PC-3 (cell line): ENCODE measurements around the gene SMIM22. TPM values are rescaled to one million over a fixed set of nuclear protein-coding genes. Genes with fewer than 3 reads are reported as not detected.
A peak's percentile ranks its signal among the peaks of the same experiment; 100 is the strongest.

Experiments
- ATAC-seq: fragments of 200-7000 bp; cut with Tn5 transposase; 2 replicates; pipeline ENCODE4 v1.9.1; 2020; ENCODE audit warnings: mild to moderate bottlenecking, moderate library complexity
- BruUV-seq: library from RNA; stranded (reverse); fragments of 400-500 nt; replicated peaks from 2 replicates; lab custom pipeline; 2021; lab: Mats Ljungman, UMichigan
- CTCF ChIA-PET: fragments of 300-600 bp; sonication (Branson Sonifier 250); formaldehyde crosslinking; loops from one replicate; lab custom pipeline; 2022; ENCODE audit warnings: antibody characterized with exemption; lab: Charles Lee
- POLR2A ChIA-PET: fragments of 300-600 bp; sonication (Branson Sonifier 250); formaldehyde crosslinking; loops from one replicate; lab custom pipeline; 2022; ENCODE audit warnings: antibody characterized with exemption; ENCODE audit not compliant: unreplicated experiment; lab: Charles Lee
- DNase-seq: peaks from one replicate; pipeline ENCODE4 v3.0.0-alpha.2; 2015
- H2AFZ ChIP-seq: fragments of 300-600 bp; sonication (generic); 2 replicates; pipeline ENCODE4 v1.6.0; 2016; ENCODE audit warnings: antibody characterized with exemption, low read length
- H3F3A ChIP-seq: fragments of 300-600 bp; sonication (generic); one replicate; pipeline ENCODE4 v1.6.0; 2017; ENCODE audit warnings: antibody characterized with exemption, low read length, control low read depth, mild to moderate bottlenecking; ENCODE audit not compliant: unreplicated experiment
- H3K27ac ChIP-seq: fragments of 300-600 bp; sonication (generic); 2 replicates; pipeline ENCODE4 v1.5.1; 2016; ENCODE audit warnings: mild to moderate bottlenecking, low read length
- H3K27me3 ChIP-seq: fragments of 300-600 bp; sonication (generic); 2 replicates; pipeline ENCODE4 v1.6.1; 2016; ENCODE audit warnings: low read length, mixed read lengths
- H3K36me3 ChIP-seq: fragments of 300-600 bp; sonication (generic); 2 replicates; pipeline ENCODE4 v1.6.1; 2016; ENCODE audit warnings: low read depth, mixed run types, low read length, mixed read lengths
- H3K4me1 ChIP-seq: fragments of 300-600 bp; sonication (generic); 2 replicates; pipeline ENCODE4 v1.5.1; 2016; ENCODE audit warnings: low read length; ENCODE audit not compliant: insufficient read depth
- H3K4me2 ChIP-seq: fragments of 300-600 bp; sonication (generic); 2 replicates; pipeline ENCODE4 v1.6.0; 2016; ENCODE audit warnings: low read length
- H3K4me3 ChIP-seq: fragments of 300-600 bp; sonication (generic); 2 replicates; pipeline ENCODE4 v1.5.1; 2016; ENCODE audit warnings: mild to moderate bottlenecking, low read length, mixed read lengths
- H3K79me2 ChIP-seq: fragments of 300-600 bp; sonication (generic); 2 replicates; pipeline ENCODE4 v1.6.1; 2017; ENCODE audit warnings: low read length, mixed read lengths
- H3K9ac ChIP-seq: fragments of 300-600 bp; sonication (generic); 2 replicates; pipeline ENCODE4 v1.6.0; 2016; ENCODE audit warnings: mild to moderate bottlenecking, low read length
- H3K9me2 ChIP-seq: fragments of 300-600 bp; sonication (generic); replicated peaks from 2 replicates; pipeline ENCODE4 v1.6.1; 2016; ENCODE audit warnings: mixed run types, low read length, mixed read lengths
- H3K9me3 ChIP-seq: fragments of 300-600 bp; sonication (generic); 2 replicates; pipeline ENCODE4 v1.6.1; 2016; ENCODE audit warnings: low read length, mixed read lengths
- H4K20me1 ChIP-seq: fragments of 300-600 bp; sonication (generic); 2 replicates; pipeline ENCODE4 v1.6.1; 2016; ENCODE audit warnings: low read length, mixed read lengths
- EZH2 ChIP-seq: fragments of 300-600 bp; sonication (generic); IDR thresholded peaks from one replicate; pipeline ENCODE4 v1.6.1; 2017; ENCODE audit warnings: antibody characterized with exemption, mild to moderate bottlenecking, low read length; ENCODE audit not compliant: unreplicated experiment
- EZH2phosphoT487 ChIP-seq: fragments of 300-600 bp; sonication (generic); IDR thresholded peaks from 2 replicates; pipeline ENCODE4 v1.6.1; 2018; ENCODE audit warnings: mild to moderate bottlenecking, antibody characterized with exemption, low read length, borderline replicate concordance
- intact Hi-C: fragments of 100-400 bp; cut with micrococcal nuclease; formaldehyde crosslinking; loops from 2 replicates; pipeline ENCODE4 v1.9.0; 2023
- total RNA-seq: library from RNA; depleted of rRNA; stranded (reverse); fragments of >200 nt; gene quantifications from 2 replicates; pipeline ENCODE4 v1.2.3, GENCODE V29; 2014
- TF ChIP-seq, protein P1 (sequence below): fragments of 300-600 bp; sonication (generic); conservative IDR thresholded peaks from 2 replicates; pipeline ENCODE4 v1.5.1; 2017; ENCODE audit warnings: antibody characterized with exemption, low read depth, mild to moderate bottlenecking, low read length

SMIM22 gene
- total RNA-seq, 1 experiment from 2014 or later: not detected

DNA sequence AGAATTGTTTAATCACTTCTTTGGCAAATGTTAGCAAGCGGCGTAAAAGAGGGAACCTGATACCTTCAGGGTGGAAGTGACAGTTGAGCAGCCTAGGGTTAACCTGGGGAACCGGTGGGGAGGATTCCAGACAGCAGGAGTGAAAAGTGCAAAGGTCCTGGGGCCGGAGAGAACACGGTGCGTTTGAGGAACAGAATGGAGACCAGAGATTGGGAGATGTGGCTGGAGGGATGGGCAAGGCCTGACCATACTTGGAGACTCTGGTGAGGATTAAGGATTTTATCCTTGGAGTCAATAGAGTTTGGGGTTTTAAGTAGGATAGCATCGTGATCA is 25.9 kb upstream of the SMIM22 start:
- POLR2A ChIA-PET: no interaction called here
- no peak overlapping the region for H3K27ac ChIP-seq

DNA sequence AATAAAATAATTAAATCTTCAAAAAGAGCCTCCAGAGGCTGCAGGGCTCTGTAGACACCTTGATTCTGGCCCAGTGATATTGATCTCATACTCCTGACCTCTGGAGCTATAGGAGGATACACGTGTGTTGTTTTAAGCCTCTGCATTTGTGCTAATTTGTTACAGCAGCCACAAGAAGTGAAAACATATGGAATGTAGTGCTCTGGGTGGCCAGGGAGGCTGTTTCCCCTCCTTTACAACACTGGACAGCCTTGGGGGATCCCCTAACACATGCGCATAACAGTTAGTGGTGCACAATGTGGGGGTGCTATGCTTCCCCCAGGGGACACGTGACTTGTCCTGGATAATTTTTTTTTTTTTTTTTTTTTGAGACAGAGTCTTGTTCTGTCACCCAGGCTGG is 23.5 kb upstream of the SMIM22 start:
- H3K4me1 ChIP-seq: peaks cover 8% of the 10 kb centered on the region; the same call in 1 of the 2 replicates
- BruUV-seq: no TSS peak
- peaks cover 3% of the 10 kb centered on the region for H3K79me2 ChIP-seq
- ATAC-seq (no peak), DNase-seq (no peak)
- H3K27me3 ChIP-seq: no peaks in the 10 kb centered on the region
- H3K9ac ChIP-seq: no peak overlapping the region
- ChIA-PET POLR2A (no interaction called here), CTCF (no interaction called here)
- H3K4me3 ChIP-seq: no peak overlapping the region
- no peaks in the 10 kb centered on the region for H3K36me3 ChIP-seq
- H3K9me2 ChIP-seq: no peaks in the 10 kb centered on the region
- no peak for TF ChIP-seq EZH2phosphoT487
- no peak for TF ChIP-seq EZH2
- TF ChIP-seq, protein P1, sequence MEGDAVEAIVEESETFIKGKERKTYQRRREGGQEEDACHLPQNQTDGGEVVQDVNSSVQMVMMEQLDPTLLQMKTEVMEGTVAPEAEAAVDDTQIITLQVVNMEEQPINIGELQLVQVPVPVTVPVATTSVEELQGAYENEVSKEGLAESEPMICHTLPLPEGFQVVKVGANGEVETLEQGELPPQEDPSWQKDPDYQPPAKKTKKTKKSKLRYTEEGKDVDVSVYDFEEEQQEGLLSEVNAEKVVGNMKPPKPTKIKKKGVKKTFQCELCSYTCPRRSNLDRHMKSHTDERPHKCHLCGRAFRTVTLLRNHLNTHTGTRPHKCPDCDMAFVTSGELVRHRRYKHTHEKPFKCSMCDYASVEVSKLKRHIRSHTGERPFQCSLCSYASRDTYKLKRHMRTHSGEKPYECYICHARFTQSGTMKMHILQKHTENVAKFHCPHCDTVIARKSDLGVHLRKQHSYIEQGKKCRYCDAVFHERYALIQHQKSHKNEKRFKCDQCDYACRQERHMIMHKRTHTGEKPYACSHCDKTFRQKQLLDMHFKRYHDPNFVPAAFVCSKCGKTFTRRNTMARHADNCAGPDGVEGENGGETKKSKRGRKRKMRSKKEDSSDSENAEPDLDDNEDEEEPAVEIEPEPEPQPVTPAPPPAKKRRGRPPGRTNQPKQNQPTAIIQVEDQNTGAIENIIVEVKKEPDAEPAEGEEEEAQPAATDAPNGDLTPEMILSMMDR: no peak
- no peaks in the 10 kb centered on the region for H3K9me3 ChIP-seq
- no peak overlapping the region for H2AFZ ChIP-seq
- H3F3A ChIP-seq: no peaks in the 10 kb centered on the region
- intact Hi-C loops: no loop called here
- H4K20me1 ChIP-seq: no peaks in the 10 kb centered on the region
- H3K27ac ChIP-seq: no peak overlapping the region
- H3K4me2 ChIP-seq: no peak overlapping the region

More for the DNA sequence above, 25.9 kb upstream of the SMIM22 start:
- Histone ChIP-seq H3K9me3 (no peaks in the 10 kb centered on the region), H3K36me3 (no peaks in the 10 kb centered on the region), H4K20me1 (no peaks in the 10 kb centered on the region), H3K9me2 (no peaks in the 10 kb centered on the region), H3K4me3 (peak overlapping the region; percentile 64), H2AFZ (peak overlapping the region; percentile 85), H3K4me1 (peaks cover 15% of the 10 kb centered on the region), H3F3A (no peaks in the 10 kb centered on the region), H3K4me2 (peak overlapping the region; percentile 92), H3K79me2 (peaks cover 20% of the 10 kb centered on the region), H3K27me3 (no peaks in the 10 kb centered on the region), H3K9ac (no peak overlapping the region)
- TF ChIP-seq EZH2 (no peak), EZH2phosphoT487 (no peak)
- TF ChIP-seq, protein P1: no peak
- intact Hi-C loops: no loop called here
- CTCF ChIA-PET: interaction anchor here (0.7 to 0.8 kb wide), 2 partner anchors 32 to 274 kb away, joined by 3 read pairs; no protein-coding TSS in a partner anchor
- ATAC-seq (no peak), DNase-seq (no peak)
- BruUV-seq: no TSS peak

GRCh38 chr16:4772351-4772750 is 22.8 kb upstream of the SMIM22 start:
- H3F3A ChIP-seq: no peaks in the 10 kb centered on the region
- no peaks in the 10 kb centered on the region for H3K9me2 ChIP-seq
- POLR2A ChIA-PET: no interaction called here
- no peak overlapping the region for H2AFZ ChIP-seq
- H3K4me1 ChIP-seq: peaks cover 8% of the 10 kb centered on the region; the same call in 1 of the 2 replicates
- H3K4me2 ChIP-seq: no peak overlapping the region
- no peak overlapping the region for H3K27ac ChIP-seq
- intact Hi-C loops: no loop called here
- no peaks in the 10 kb centered on the region for H4K20me1 ChIP-seq
- BruUV-seq: no TSS peak
- H3K27me3 ChIP-seq: no peaks in the 10 kb centered on the region
- DNase-seq (no peak), ATAC-seq (no peak)
- no peak for TF ChIP-seq EZH2phosphoT487
- TF ChIP-seq, protein P1: no peak
- no peaks in the 10 kb centered on the region for H3K79me2 ChIP-seq
- no peaks in the 10 kb centered on the region for H3K36me3 ChIP-seq
- no peak overlapping the region for H3K4me3 ChIP-seq
- H3K9ac ChIP-seq: no peak overlapping the region
- no peaks in the 10 kb centered on the region for H3K9me3 ChIP-seq
- CTCF ChIA-PET: no interaction called here
